Activated T-cell treated with anti-CD3 and anti-CD28 coated beads, Interleukin-2, amount 50 U/mL, for 72 hours (primary cell): ENCODE results near the gene GPR143. TPM values are rescaled to one million over a fixed set of nuclear protein-coding genes. Genes with fewer than 3 reads are reported as not detected.
A peak's percentile ranks its signal among the peaks of the same experiment; 100 is the strongest.
"Not testable (repeated sequence)": the region's sequence is repeated elsewhere in the genome, so short reads cannot be mapped to it uniquely, and the experiment has no call there.

ENCODE experiments used
- ATAC-seq, 2 donors: fragments of 150-1000 bp; cut with Tn5 transposase; replicated peaks in 1 of 2; 2 replicates each; pipeline ENCODE4 v1.10.0; 2021; ENCODE audit warnings: moderate library complexity in 2 of 2, mild to moderate bottlenecking in 1 of 2
- DNase-seq, 2 donors: peaks; one replicate each; pipeline ENCODE4 v3.0.0; 2021 to 2022; ENCODE audit warnings: mixed read lengths in 1 of 2
- H3K27ac Mint-ChIP-seq: one replicate; pipeline ENCODE4 v1.8.0; 2022; ENCODE audit warnings: mild to moderate bottlenecking, moderate library complexity, mixed read lengths
- H3K27me3 Mint-ChIP-seq: one replicate; pipeline ENCODE4 v1.8.0; 2022; ENCODE audit warnings: low read depth, mixed read lengths
- H3K36me3 Mint-ChIP-seq, 2 donors: one replicate each; pipeline ENCODE4 v1.8.0; 2022; ENCODE audit warnings: mixed read lengths in 2 of 2, mild to moderate bottlenecking in 1 of 2; ENCODE audit not compliant: insufficient read depth in 2 of 2
- H3K4me1 Mint-ChIP-seq: one replicate; pipeline ENCODE4 v1.8.0; 2022; ENCODE audit warnings: low read depth, mixed read lengths
- H3K4me3 Mint-ChIP-seq, 2 donors: one replicate each; pipeline ENCODE4 v1.8.0; 2022; ENCODE audit warnings: mild to moderate bottlenecking in 2 of 2, mixed read lengths in 2 of 2, moderate library complexity in 2 of 2
- H3K9me3 Mint-ChIP-seq, 2 donors: one replicate each; pipeline ENCODE4 v1.8.0; 2022; ENCODE audit warnings: mixed read lengths in 2 of 2
- total RNA-seq, 2 donors: library from RNA; stranded (reverse); gene quantifications; one replicate each; pipeline ENCODE4 v1.2.3, GENCODE V29; 2022

The GPR143 gene
- total RNA-seq, 2 donors from 2014 or later = not detected

GRCh38 chrX:9786798-9787635 lies 21.4 kb upstream of the GPR143 start:
- Mint-ChIP-seq H3K4me1 (no peaks in the 10 kb centered on the region), H3K4me3 (peak overlapping the region; percentile 43 to 60), H3K9me3 (no peaks in the 10 kb centered on the region), H3K27me3 (peaks cover 58% of the 10 kb centered on the region), H3K36me3 (peaks cover 0 to 2% of the 10 kb centered on the region in 2 donors), H3K27ac (no peak overlapping the region)
- peak in 1 of 2 donors; percentile 0 for DNase-seq
- no peak for ATAC-seq

GRCh38 chrX:9785944-9786797 lies 20.5 kb upstream of the GPR143 start, which contains the start of gene SHROOM2:
TSS of gene SHROOM2 (plus strand) at chrX:9786429. CDS start at chrX:9786546, 117 bp downstream.
- H3K36me3 Mint-ChIP-seq = peaks cover 0 to 2% of the 10 kb centered on the region in 2 donors
- no peaks in the 10 kb centered on the region for H3K9me3 Mint-ChIP-seq
- H3K27ac Mint-ChIP-seq = no peak within 1 kb of the TSS
- H3K4me3 Mint-ChIP-seq = peak within 1 kb of the TSS; percentile 43 to 60
- H3K27me3 Mint-ChIP-seq = peaks cover 58% of the 10 kb centered on the region
- ATAC-seq (peak; percentile 20 to 35), DNase-seq (peak in 1 of 2 donors; percentile 4)
- no peaks in the 10 kb centered on the region for H3K4me1 Mint-ChIP-seq

- DNase-seq (no peak), ATAC-seq (no peak)
- peaks cover 53% of the 10 kb centered on the region for H3K27me3 Mint-ChIP-seq
- no peaks in the 10 kb centered on the region for H3K4me1 Mint-ChIP-seq
- H3K36me3 Mint-ChIP-seq = peaks cover 0 to 2% of the 10 kb centered on the region in 2 donors
- no peaks in the 10 kb centered on the region for H3K9me3 Mint-ChIP-seq
- H3K4me3 Mint-ChIP-seq = peak overlapping the region in 1 of 2 donors; percentile 16
- H3K27ac Mint-ChIP-seq = no peak overlapping the region
Observed at GRCh38 chrX:9785254-9785943, 19.8 kb upstream of the GPR143 start.

- peaks cover 0 to 2% of the 10 kb centered on the region in 2 donors for H3K36me3 Mint-ChIP-seq
- peaks cover 45% of the 10 kb centered on the region for H3K27me3 Mint-ChIP-seq
- no peaks in the 10 kb centered on the region for H3K4me1 Mint-ChIP-seq
- no peaks in the 10 kb centered on the region for H3K9me3 Mint-ChIP-seq
- no peak overlapping the region for H3K4me3 Mint-ChIP-seq
- DNase-seq (no peak), ATAC-seq (no peak)
- H3K27ac Mint-ChIP-seq = no peak overlapping the region
Observed at GRCh38 chrX:9784332-9784731, 18.7 kb upstream of the GPR143 start.

GRCh38 chrX:9781941-9782340 lies 16.3 kb upstream of the GPR143 start:
- no peak overlapping the region for H3K27ac Mint-ChIP-seq
- no peaks in the 10 kb centered on the region for H3K9me3 Mint-ChIP-seq
- DNase-seq (no peak), ATAC-seq (no peak)
- H3K4me1 Mint-ChIP-seq = no peaks in the 10 kb centered on the region
- peaks cover 0 to 2% of the 10 kb centered on the region in 2 donors for H3K36me3 Mint-ChIP-seq
- peaks cover 33% of the 10 kb centered on the region for H3K27me3 Mint-ChIP-seq
- no peak overlapping the region for H3K4me3 Mint-ChIP-seq

- Mint-ChIP-seq H3K36me3 (peaks cover 0 to 1% of the 10 kb centered on the region in 2 donors), H3K27ac (no peak overlapping the region), H3K4me1 (no peaks in the 10 kb centered on the region), H3K27me3 (peaks cover 44% of the 10 kb centered on the region), H3K9me3 (no peaks in the 10 kb centered on the region), H3K4me3 (no peak overlapping the region)
- no peak for DNase-seq
- ATAC-seq = no peak
Observed at GRCh38 chrX:9775930-9776329, 10.3 kb upstream of the GPR143 start.

GRCh38 chrX:9772943-9773342 lies 7.3 kb upstream of the GPR143 start:
- Mint-ChIP-seq H3K27me3 (peaks cover 39% of the 10 kb centered on the region), H3K4me3 (no peak overlapping the region), H3K9me3 (no peaks in the 10 kb centered on the region), H3K4me1 (no peaks in the 10 kb centered on the region), H3K27ac (no peak overlapping the region), H3K36me3 (peaks cover 0 to 1% of the 10 kb centered on the region in 2 donors)
- ATAC-seq (no peak), DNase-seq (no peak)

- Mint-ChIP-seq H3K36me3 (no peaks in the 10 kb centered on the region), H3K9me3 (no peaks in the 10 kb centered on the region), H3K4me3 (no peak overlapping the region), H3K27ac (no peak overlapping the region), H3K4me1 (no peaks in the 10 kb centered on the region), H3K27me3 (peaks cover 37% of the 10 kb centered on the region)
- DNase-seq (no peak), ATAC-seq (no peak)
Observed at GRCh38 chrX:9770319-9770718, 4.7 kb upstream of the GPR143 start.

- not testable (repeated sequence) for H3K9me3 Mint-ChIP-seq, ATAC-seq, H3K4me1 Mint-ChIP-seq, H3K36me3 Mint-ChIP-seq, H3K27ac Mint-ChIP-seq, H3K4me3 Mint-ChIP-seq, DNase-seq
- peaks cover 27% of the 10 kb centered on the region for H3K27me3 Mint-ChIP-seq
Observed at GRCh38 chrX:9768321-9768839, 2.7 kb upstream of the GPR143 start.

- Mint-ChIP-seq H3K27me3 (peaks cover 26% of the 10 kb centered on the region), H3K27ac (no peak overlapping the region), H3K4me1 (no peaks in the 10 kb centered on the region), H3K36me3 (no peaks in the 10 kb centered on the region), H3K9me3 (no peaks in the 10 kb centered on the region), H3K4me3 (no peak overlapping the region)
- DNase-seq (no peak), ATAC-seq (no peak)
Observed at GRCh38 chrX:9767375-9767774, 1.7 kb upstream of the GPR143 start.

GRCh38 chrX:9765072-9765736 lies 443 bp downstream of the GPR143 start:
- Mint-ChIP-seq H3K4me1 (no peaks in the 10 kb centered on the region), H3K27ac (no peak overlapping the region)

GRCh38 chrX:9759337-9759736 lies 6.3 kb downstream of the GPR143 start:
- H3K27me3 Mint-ChIP-seq = no peaks in the 10 kb centered on the region
- no peak overlapping the region for H3K4me3 Mint-ChIP-seq
- ATAC-seq (no peak), DNase-seq (no peak)
- peaks cover 0 to 2% of the 10 kb centered on the region in 2 donors for H3K36me3 Mint-ChIP-seq
- no peaks in the 10 kb centered on the region for H3K4me1 Mint-ChIP-seq
- peaks cover 2 to 3% of the 10 kb centered on the region in 2 donors for H3K9me3 Mint-ChIP-seq
- no peak overlapping the region for H3K27ac Mint-ChIP-seq

More at GRCh38 chrX:9765072-9765736, 443 bp downstream of the GPR143 start:
- H3K27me3 Mint-ChIP-seq = peaks cover 18% of the 10 kb centered on the region
- DNase-seq (no peak), ATAC-seq (no peak)
- H3K36me3 Mint-ChIP-seq = no peaks in the 10 kb centered on the region
- no peaks in the 10 kb centered on the region for H3K9me3 Mint-ChIP-seq
- H3K4me3 Mint-ChIP-seq = no peak overlapping the region
